CD4-positive, alpha-beta T cell (primary cell): ENCODE data around the gene VILL. TPM values are rescaled to one million over a fixed set of nuclear protein-coding genes. Genes with fewer than 3 reads are reported as not detected.

Source experiments
- ATAC-seq: fragments of 200-7000 bp; cut with Tn5 transposase; one replicate; pipeline ENCODE4 v1.10.0; 2022; ENCODE audit warnings: mild to moderate bottlenecking; ENCODE audit not compliant: poor library complexity
- CTCF ChIA-PET: fragments of 350-600 bp; sonication (Branson Sonifier 250); formaldehyde crosslinking; loops from one replicate; lab custom pipeline; 2021; ENCODE audit warnings: antibody characterized with exemption, inconsistent platforms; lab: Charles Lee
- POLR2A ChIA-PET: fragments of 350-600 bp; sonication (Branson Sonifier 250); formaldehyde crosslinking; loops from one replicate; lab custom pipeline; 2021; ENCODE audit warnings: antibody characterized with exemption, inconsistent platforms; lab: Charles Lee
- DNase-seq, 14 experiments: peaks; one replicate each; pipeline ENCODE4 v3.0.0-alpha.2; 2013 to 2020; ENCODE audit warnings: mixed read lengths in 2 of 14
- H3K27ac ChIP-seq, 2 donors: one replicate each; pipeline versions ENCODE4 v1.5.1 to v1.7.0; 2013; ENCODE audit warnings: low read length in 2 of 2, low read depth in 1 of 2, mild to moderate bottlenecking in 1 of 2
- H3K27me3 ChIP-seq, 2 experiments: 1 replicate in 1 of 2; 2 replicates in 1 of 2; pipeline versions ENCODE4 v1.6.1 to v1.7.0; 2013; ENCODE audit warnings: low read length in 2 of 2, control low read depth in 1 of 2, mild to moderate bottlenecking in 1 of 2, moderate library complexity in 1 of 2; ENCODE audit not compliant: insufficient read depth in 2 of 2, control insufficient read depth in 1 of 2
- H3K36me3 ChIP-seq: one replicate; pipeline ENCODE4 v1.6.1; 2013; ENCODE audit warnings: low read length, control low read depth; ENCODE audit not compliant: insufficient read depth
- H3K4me1 ChIP-seq: one replicate; pipeline ENCODE4 v1.6.1; 2013; ENCODE audit warnings: low read length, control low read depth; ENCODE audit not compliant: insufficient read depth
- H3K4me3 ChIP-seq: one replicate; pipeline ENCODE4 v1.5.1; 2013; ENCODE audit warnings: mild to moderate bottlenecking, low read length, moderate library complexity
- H3K9me3 ChIP-seq, 2 experiments: 1 replicate in 1 of 2; 2 replicates in 1 of 2; pipeline versions ENCODE4 v1.6.1 to v1.7.0; 2013; ENCODE audit warnings: low read length in 2 of 2, mild to moderate bottlenecking in 2 of 2, control low read depth in 1 of 2, moderate library complexity in 1 of 2; ENCODE audit not compliant: control insufficient read depth in 1 of 2, insufficient read depth in 1 of 2
- H3K27ac Mint-ChIP-seq: one replicate; pipeline ENCODE4 v1.8.0; 2020; ENCODE audit warnings: mixed read lengths
- H3K27me3 Mint-ChIP-seq: one replicate; pipeline ENCODE4 v1.8.0; 2021; ENCODE audit warnings: mixed read lengths
- H3K36me3 Mint-ChIP-seq: one replicate; pipeline ENCODE4 v1.8.0; 2021; ENCODE audit warnings: low read depth, mixed read lengths
- H3K4me1 Mint-ChIP-seq: one replicate; pipeline ENCODE4 v1.8.0; 2021; ENCODE audit warnings: low read depth, mixed read lengths
- H3K4me3 Mint-ChIP-seq: one replicate; pipeline ENCODE4 v1.8.0; 2020; ENCODE audit warnings: mild to moderate bottlenecking, mixed read lengths
- H3K9me3 Mint-ChIP-seq: one replicate; pipeline ENCODE4 v1.8.0; 2020; ENCODE audit warnings: mixed read lengths
- intact Hi-C, 2 experiments: fragments of 100-400 bp; cut with DNase I in 1 of 2; cut with micrococcal nuclease in 1 of 2; formaldehyde crosslinking; loops; one replicate each; pipeline versions ENCODE4 v1.15.1 to v1.9.0; 2023 to 2025; cut with DNase I, micrococcal nuclease
- microRNA-seq: library from miRNA; unstranded; fragments of <30 nt; microRNA quantifications from one replicate; pipeline ENCODE4 v1.2.0, GENCODE V29; 2021; ENCODE audit warnings: borderline microRNAs expressed, borderline replicate concordance
- total RNA-seq, 174 experiments: library from RNA in 2 of 174; stranded (reverse) in 2 of 174; gene quantifications; one replicate each; pipeline ENCODE4 v1.2.3 and lab custom pipeline; 2021 to 2026
- TF ChIP-seq, protein P1 (sequence below): fragments of 200-600 bp; IDR thresholded peaks from one replicate; pipeline ENCODE4 v1.8.0; 2022; ENCODE audit warnings: antibody characterized with exemption, mild to moderate bottlenecking

The VILL gene
- total RNA-seq, 2 experiments from 2014 or later: 23.2 to 24.4 TPM

- no peaks in the 10 kb centered on the region for H3K27me3 Mint-ChIP-seq
Observed at GRCh38 chr3:38054499-38055001, 64.0 kb downstream of the VILL start.

More at GRCh38 chr3:38054499-38055001, 64.0 kb downstream of the VILL start:
- no peak overlapping the region for H3K4me3 Mint-ChIP-seq
- no peak overlapping the region for H3K27ac Mint-ChIP-seq
- peaks cover 4% of the 10 kb centered on the region for H3K36me3 Mint-ChIP-seq
- TF ChIP-seq, protein P1, sequence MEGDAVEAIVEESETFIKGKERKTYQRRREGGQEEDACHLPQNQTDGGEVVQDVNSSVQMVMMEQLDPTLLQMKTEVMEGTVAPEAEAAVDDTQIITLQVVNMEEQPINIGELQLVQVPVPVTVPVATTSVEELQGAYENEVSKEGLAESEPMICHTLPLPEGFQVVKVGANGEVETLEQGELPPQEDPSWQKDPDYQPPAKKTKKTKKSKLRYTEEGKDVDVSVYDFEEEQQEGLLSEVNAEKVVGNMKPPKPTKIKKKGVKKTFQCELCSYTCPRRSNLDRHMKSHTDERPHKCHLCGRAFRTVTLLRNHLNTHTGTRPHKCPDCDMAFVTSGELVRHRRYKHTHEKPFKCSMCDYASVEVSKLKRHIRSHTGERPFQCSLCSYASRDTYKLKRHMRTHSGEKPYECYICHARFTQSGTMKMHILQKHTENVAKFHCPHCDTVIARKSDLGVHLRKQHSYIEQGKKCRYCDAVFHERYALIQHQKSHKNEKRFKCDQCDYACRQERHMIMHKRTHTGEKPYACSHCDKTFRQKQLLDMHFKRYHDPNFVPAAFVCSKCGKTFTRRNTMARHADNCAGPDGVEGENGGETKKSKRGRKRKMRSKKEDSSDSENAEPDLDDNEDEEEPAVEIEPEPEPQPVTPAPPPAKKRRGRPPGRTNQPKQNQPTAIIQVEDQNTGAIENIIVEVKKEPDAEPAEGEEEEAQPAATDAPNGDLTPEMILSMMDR: no peak
- Histone ChIP-seq H3K27ac (no peak overlapping the region), H3K9me3 (peaks cover 0 to 6% of the 10 kb centered on the region in 2 experiments), H3K4me1 (no peaks in the 10 kb centered on the region), H3K27me3 (no peaks in the 10 kb centered on the region), H3K36me3 (no peaks in the 10 kb centered on the region), H3K4me3 (no peak overlapping the region)
- intact Hi-C loops: no loop called here
- POLR2A ChIA-PET: no interaction called here
- ATAC-seq (no peak), DNase-seq (no peak)
- CTCF ChIA-PET: no interaction called here
- H3K9me3 Mint-ChIP-seq: no peaks in the 10 kb centered on the region
- H3K4me1 Mint-ChIP-seq: no peaks in the 10 kb centered on the region

Small RNAs within 50 kb of the gene (microRNA-seq; reads per million reads assigned to microRNA genes)
- 17.5 reads per million, percentile 48 among the genes with 10 or more reads in this experiment for gene MIR26A1

Other genes starting within 250 kb of the VILL start
- 1 to 10 TPM in 1 of 2 experiments, under 1 TPM in 1; 0.92 to 1.5 TPM for gene CTDSPL, start 128.9 kb upstream of the VILL start, total RNA-seq
- gene PLCD1, start 38.9 kb downstream of the VILL start, total RNA-seq: 10 to 100 TPM; 67.0 to 69.8 TPM
- 1 to 10 TPM; 4.4 to 5.1 TPM for gene DLEC1, start 48.4 kb downstream of the VILL start, total RNA-seq
- 10 to 100 TPM; 56.4 to 58.9 TPM for gene ACAA1, start 146.3 kb downstream of the VILL start, total RNA-seq
- gene MYD88, start 147.9 kb downstream of the VILL start, total RNA-seq: 10 to 100 TPM; 26.9 to 27.2 TPM
- gene OXSR1, start 174.8 kb downstream of the VILL start, total RNA-seq: 10 to 100 TPM; 28.3 to 30.3 TPM